ENCODE data around the gene PTP4A1. TPM values are rescaled to one million over a fixed set of nuclear protein-coding genes. Genes with fewer than 3 reads are reported as not detected.

Gene PTP4A1
- total and polyA plus RNA-seq, 2 of the 4 experiments (the other 2 are of a cell fraction) = 31.2 to 53.1 TPM

DNA sequence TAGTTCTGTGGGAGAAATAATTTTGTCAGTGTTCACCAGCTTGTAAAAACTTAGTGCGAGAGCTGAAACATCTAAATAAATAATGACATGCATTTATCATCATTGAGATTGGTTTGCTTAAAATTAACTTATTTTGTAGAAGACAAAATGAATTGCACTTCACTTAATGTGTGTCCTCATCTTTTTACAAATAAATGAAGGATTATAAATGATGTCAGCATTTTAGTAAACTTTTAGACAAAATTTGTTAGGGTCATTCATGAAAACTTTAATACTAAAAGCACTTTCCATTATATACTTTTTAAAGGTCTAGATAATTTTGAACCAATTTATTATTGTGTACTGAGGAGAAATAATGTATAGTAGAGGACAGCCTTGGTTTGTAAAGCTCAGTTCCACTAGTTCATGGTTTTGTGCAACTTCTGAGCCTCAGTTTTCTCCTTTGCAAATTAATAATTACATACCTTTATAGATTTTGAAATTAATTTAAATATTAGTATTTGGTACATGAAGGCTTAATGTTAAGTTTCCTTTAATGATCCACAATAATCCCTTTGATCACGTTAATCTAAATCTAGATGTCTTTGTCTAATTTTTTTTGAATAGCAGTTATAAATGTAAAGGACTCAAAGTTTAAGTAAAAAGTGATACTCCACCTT, 9.2 kb downstream of the PTP4A1 start:
- no peak overlapping the region for H4K8ac ChIP-seq (ENCODE audit: low read depth in 2 of 2, low read length in 2 of 2)
- H2BK120ac ChIP-seq (ENCODE audit: low read depth, low read length) = no peak overlapping the region
- H2BK5ac ChIP-seq (ENCODE audit: low read depth, low read length, poor library complexity, severe bottlenecking) = no peak overlapping the region
- no peak overlapping the region for H3K18ac ChIP-seq (ENCODE audit: low read depth, low read length)
- H3K4me3 ChIP-seq (ENCODE audit: insufficient read depth, low read depth, low read length) = no peak overlapping the region
- dilution Hi-C loops (cut with HindIII; ENCODE audit: low sequenced_read_pairs, unreplicated experiment) = no loop called here
- no peak for TF ChIP-seq BHLHE40 (IDR thresholded peaks at IDR 0.05; ENCODE audit: low read depth, low read length)
- peak; percentile 42 for TF ChIP-seq POLR2A (IDR thresholded peaks at IDR 0.05; ENCODE audit: low read depth, low read length)
- H3K14ac ChIP-seq (replicated peaks; ENCODE audit: low read depth, low read length) = no peak overlapping the region
- in situ Hi-C loops (cut with MboI; ENCODE audit: low sequenced_read_pairs) = no loop called here
- no peak overlapping the region for H2AK5ac ChIP-seq (ENCODE audit: low read depth, low read length)
- no peak for ATAC-seq (ENCODE audit: low read depth)
- no TSS peak for BruUV-seq (replicated peaks)
- intact Hi-C loops (cut with micrococcal nuclease) = no loop called here
- H3K56ac ChIP-seq (ENCODE audit: extremely low read depth, insufficient read depth, low read length) = no peak overlapping the region
- H4K20me1 ChIP-seq (ENCODE audit: insufficient read depth, low read length) = peaks cover 12% of the 10 kb centered on the region; the same call in 1 of the 2 replicates
- CTCF ChIA-PET = no interaction called here
- no peak overlapping the region for H3K4ac ChIP-seq (ENCODE audit: low read depth, low read length)
- no peak overlapping the region for H2AK9ac ChIP-seq (replicated peaks; ENCODE audit: low read depth, low read length, poor library complexity)
- DNase-seq = no peak
- peaks cover 9 to 11% of the 10 kb centered on the region in 2 experiments for H3K79me1 ChIP-seq (ENCODE audit: low read depth in 1 of 2, low read length in 2 of 2)
- H4K5ac ChIP-seq (ENCODE audit: low read depth, low read length) = no peak overlapping the region
- no peaks in the 10 kb centered on the region for H3K27me3 ChIP-seq (ENCODE audit: control insufficient read depth, insufficient read depth, low read length)
- no peaks in the 10 kb centered on the region for H3K4me1 ChIP-seq (ENCODE audit: control insufficient read depth, insufficient read depth, low read length)
- POLR2A ChIA-PET (ENCODE audit: unreplicated experiment) = no interaction called here
- no CpG with 5 or more reads among the region's 2 CpGs for WGBS, 2 experiments (ENCODE audit: extremely low coverage in 2 of 2, insufficient read length in 1 of 2)
- H3K4me2 ChIP-seq (ENCODE audit: low read depth, low read length) = no peak overlapping the region
- H3K36me3 ChIP-seq (ENCODE audit: control insufficient read depth, insufficient read depth, low read length) = peaks cover 33% of the 10 kb centered on the region
- H2BK20ac ChIP-seq (ENCODE audit: low read depth, low read length) = no peak overlapping the region
- H3K9ac ChIP-seq (ENCODE audit: low read depth, low read length) = no peak overlapping the region
- no peak overlapping the region for H2BK15ac ChIP-seq (ENCODE audit: low read depth, low read length)
- H3K9me1 ChIP-seq (ENCODE audit: insufficient read depth, low read length) = no peaks in the 10 kb centered on the region
- H2AFZ ChIP-seq (replicated peaks; ENCODE audit: low read length, poor library complexity) = no peak overlapping the region
- no peaks in the 10 kb centered on the region for H3K9me3 ChIP-seq (ENCODE audit: control insufficient read depth, insufficient read depth, low read length)
- H3K23ac ChIP-seq (ENCODE audit: low read depth, low read length) = no peak overlapping the region
- no peak overlapping the region for H4K91ac ChIP-seq (ENCODE audit: insufficient read depth, low read depth, low read length)
- H3K27ac ChIP-seq (ENCODE audit: insufficient read depth, low read length) = no peak overlapping the region
